ENCODE results near the gene MERTK. TPM values are rescaled to one million over a fixed set of nuclear protein-coding genes. Genes with fewer than 3 reads are reported as not detected.

Gene MERTK
- total RNA-seq, 2 experiments from 2014 or later: 0.43 to 0.70 TPM

- Mint-ChIP-seq H3K27ac (no peak overlapping the region), H3K9me3 (peaks cover 10% of the 10 kb centered on the region), H3K27me3 (peaks cover 5% of the 10 kb centered on the region), H3K36me3 (ENCODE audit: low read depth) (peaks cover 2% of the 10 kb centered on the region), H3K4me3 (no peak overlapping the region), H3K4me1 (ENCODE audit: low read depth) (no peaks in the 10 kb centered on the region)
- ATAC-seq (no peak), DNase-seq (no peak)
- POLR2A ChIA-PET: no interaction called here
- intact Hi-C loops (cut with micrococcal nuclease): no loop called here
- TF ChIP-seq CTCF (IDR thresholded peaks at IDR 0.05): no peak
- CTCF ChIA-PET: interaction anchor here (1.4 kb wide), 1 partner anchor 11 kb away, joined by 3 read pairs; no protein-coding TSS in a partner anchor
Measured at GRCh38 chr2:111975053-111975552, 76.7 kb downstream of the MERTK start.

GRCh38 chr2:111975819-111976218 is 77.4 kb downstream of the MERTK start:
- Mint-ChIP-seq H3K4me1 (ENCODE audit: low read depth) (no peaks in the 10 kb centered on the region), H3K36me3 (ENCODE audit: low read depth) (peaks cover 2% of the 10 kb centered on the region), H3K9me3 (peaks cover 10% of the 10 kb centered on the region), H3K4me3 (no peak overlapping the region), H3K27ac (no peak overlapping the region), H3K27me3 (peaks cover 5% of the 10 kb centered on the region)
- no peak for TF ChIP-seq CTCF (IDR thresholded peaks at IDR 0.05)
- intact Hi-C loops (cut with micrococcal nuclease): no loop called here
- ChIA-PET POLR2A (no interaction called here), CTCF (interaction anchor here (1.4 kb wide), 1 partner anchor 10 kb away, joined by 3 read pairs; no protein-coding TSS in a partner anchor)
- ATAC-seq: no peak
- DNase-seq: no peak

- DNase-seq (no peak), ATAC-seq (no peak)
- no peak for TF ChIP-seq CTCF (IDR thresholded peaks at IDR 0.05)
- ChIA-PET CTCF (no interaction called here), POLR2A (no interaction called here)
- peaks cover 2% of the 10 kb centered on the region for H3K36me3 Mint-ChIP-seq (ENCODE audit: low read depth)
- no peaks in the 10 kb centered on the region for H3K4me1 Mint-ChIP-seq (ENCODE audit: low read depth)
- peaks cover 10% of the 10 kb centered on the region for H3K9me3 Mint-ChIP-seq
- peaks cover 9% of the 10 kb centered on the region for H3K27me3 Mint-ChIP-seq
- no peak overlapping the region for H3K27ac Mint-ChIP-seq
- intact Hi-C loops (cut with micrococcal nuclease): no loop called here
- no peak overlapping the region for H3K4me3 Mint-ChIP-seq
Measured at GRCh38 chr2:111977240-111977639, 78.8 kb downstream of the MERTK start.

- TF ChIP-seq CTCF (IDR thresholded peaks at IDR 0.05): no peak
- intact Hi-C loops (cut with micrococcal nuclease): no loop called here
- H3K4me3 Mint-ChIP-seq: no peak overlapping the region
- H3K27me3 Mint-ChIP-seq: peaks cover 6% of the 10 kb centered on the region
- H3K4me1 Mint-ChIP-seq (ENCODE audit: low read depth): no peaks in the 10 kb centered on the region
- ChIA-PET CTCF (no interaction called here), POLR2A (interaction anchor here (0.7 to 1.2 kb wide), 3 partner anchors 11 to 51 kb away, joined by 3 to 4 read pairs (median 3); no protein-coding TSS in a partner anchor)
- H3K36me3 Mint-ChIP-seq (ENCODE audit: low read depth): peaks cover 2% of the 10 kb centered on the region
- DNase-seq (no peak), ATAC-seq (no peak)
- peaks cover 10% of the 10 kb centered on the region for H3K9me3 Mint-ChIP-seq
- H3K27ac Mint-ChIP-seq: no peak overlapping the region
Measured at GRCh38 chr2:111978452-111979170, 80.2 kb downstream of the MERTK start.

GRCh38 chr2:111981666-111982065 is 83.3 kb downstream of the MERTK start:
- intact Hi-C loops (cut with micrococcal nuclease): no loop called here
- POLR2A ChIA-PET: interaction anchor here (0.7 kb wide), 1 partner anchor 675 kb away, joined by 3 read pairs; no protein-coding TSS in a partner anchor

More at GRCh38 chr2:111981666-111982065, 83.3 kb downstream of the MERTK start:
- Mint-ChIP-seq H3K27me3 (peaks cover 5% of the 10 kb centered on the region), H3K4me1 (ENCODE audit: low read depth) (no peaks in the 10 kb centered on the region), H3K36me3 (ENCODE audit: low read depth) (peaks cover 2% of the 10 kb centered on the region), H3K4me3 (no peak overlapping the region), H3K9me3 (peaks cover 10% of the 10 kb centered on the region), H3K27ac (no peak overlapping the region)
- no peak for ATAC-seq
- CTCF ChIA-PET: no interaction called here
- no peak for DNase-seq
- TF ChIP-seq CTCF (IDR thresholded peaks at IDR 0.05): no peak

Measured in activated CD8-positive, alpha-beta T cell treated with anti-CD3 and anti-CD28 coated beads for 36 hours (primary cell).